ENCODE measurements around the gene POU5F1. TPM values are rescaled to one million over a fixed set of nuclear protein-coding genes. Genes with fewer than 3 reads are reported as not detected.
"Not testable (repeated sequence)": the region's sequence is repeated elsewhere in the genome, so short reads cannot be mapped to it uniquely, and the experiment has no call there.

Gene POU5F1
- total RNA-seq, 1 experiment from 2014 or later = not detected

DNA sequence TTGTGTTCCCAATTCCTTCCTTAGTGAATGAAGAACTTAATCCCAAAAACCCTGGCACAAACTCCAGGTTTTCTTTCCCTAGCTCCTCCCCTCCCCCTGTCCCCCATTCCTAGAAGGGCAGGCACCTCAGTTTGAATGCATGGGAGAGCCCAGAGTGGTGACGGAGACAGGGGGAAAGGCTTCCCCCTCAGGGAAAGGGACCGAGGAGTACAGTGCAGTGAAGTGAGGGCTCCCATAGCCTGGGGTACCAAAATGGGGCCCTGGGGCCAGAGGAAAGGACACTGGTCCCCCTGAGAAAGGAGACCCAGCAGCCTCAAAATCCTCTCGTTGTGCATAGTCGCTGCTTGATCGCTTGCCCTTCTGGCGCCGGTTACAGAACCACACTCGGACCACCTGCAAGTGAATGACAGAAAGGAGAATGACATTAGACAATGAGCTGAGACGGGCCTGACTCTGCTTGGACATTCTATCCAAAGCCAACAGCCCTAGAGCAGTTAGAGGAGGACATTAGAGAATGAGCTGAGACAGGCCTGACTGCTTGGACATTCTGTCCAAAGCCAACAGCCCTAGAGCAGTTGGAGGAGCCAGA is 5.9 kb downstream of the POU5F1 start:
- H3K9me3 Mint-ChIP-seq (ENCODE audit: unreplicated experiment); H3K4me3 ChIP-seq (ENCODE audit: low read depth, low read length); H3K27me3 ChIP-seq (replicated peaks; ENCODE audit: control insufficient read depth, insufficient read depth, low read length); CTCF ChIA-PET; BruUV-seq (replicated peaks); H3K27me3 Mint-ChIP-seq (ENCODE audit: insufficient read depth, unreplicated experiment); DNase-seq; H3K4me1 Mint-ChIP-seq (ENCODE audit: low read depth, unreplicated experiment); POLR2A ChIA-PET; H3K4me1 ChIP-seq; H3K27ac Mint-ChIP-seq (ENCODE audit: unreplicated experiment); intact Hi-C loops (cut with micrococcal nuclease; ENCODE audit: unreplicated experiment); H3K36me3 ChIP-seq (ENCODE audit: control insufficient read depth, insufficient read depth, low read length); H3K4me3 Mint-ChIP-seq (ENCODE audit: unreplicated experiment); H3K9me3 ChIP-seq: not testable (repeated sequence)
- peaks cover 11% of the 10 kb centered on the region for H3K36me3 Mint-ChIP-seq (ENCODE audit: insufficient read depth, unreplicated experiment)

DNA sequence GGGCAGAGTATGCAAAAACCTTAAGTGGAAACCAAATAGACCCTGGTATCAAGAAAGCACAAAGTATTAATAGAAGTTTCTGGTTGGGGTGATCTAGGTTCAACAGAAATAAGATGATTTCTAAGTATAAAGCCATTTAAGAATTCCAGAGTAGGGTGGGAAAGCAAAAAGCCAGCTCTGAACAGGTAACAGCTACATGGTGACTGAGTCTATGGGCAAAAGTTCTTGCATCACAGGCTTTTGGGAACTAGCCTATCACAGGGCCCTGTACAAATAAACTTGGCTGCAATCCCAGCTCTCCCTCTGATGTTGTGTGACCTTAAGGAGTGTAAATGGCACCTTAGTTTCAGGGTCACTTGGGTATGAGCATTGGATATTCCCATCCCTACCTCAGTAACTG is 6.6 kb downstream of the POU5F1 start:
- Histone ChIP-seq H3K9me3 (no peaks in the 10 kb centered on the region), H3K27me3 (replicated peaks; ENCODE audit: control insufficient read depth, insufficient read depth, low read length) (no peaks in the 10 kb centered on the region), H3K4me3 (ENCODE audit: low read depth, low read length) (no peak overlapping the region), H3K4me1 (peaks cover 6% of the 10 kb centered on the region; the same call in 1 of the 2 replicates), H3K36me3 (ENCODE audit: control insufficient read depth, insufficient read depth, low read length) (no peaks in the 10 kb centered on the region)
- intact Hi-C loops (cut with micrococcal nuclease; ENCODE audit: unreplicated experiment) = no loop called here
- Mint-ChIP-seq H3K27ac (ENCODE audit: unreplicated experiment) (no peak overlapping the region), H3K4me3 (ENCODE audit: unreplicated experiment) (no peak overlapping the region), H3K9me3 (ENCODE audit: unreplicated experiment) (no peaks in the 10 kb centered on the region), H3K36me3 (ENCODE audit: insufficient read depth, unreplicated experiment) (peaks cover 11% of the 10 kb centered on the region), H3K27me3 (ENCODE audit: insufficient read depth, unreplicated experiment) (no peaks in the 10 kb centered on the region), H3K4me1 (ENCODE audit: low read depth, unreplicated experiment) (no peaks in the 10 kb centered on the region)
- DNase-seq = no peak
- ChIA-PET POLR2A (no interaction called here), CTCF (no interaction called here)
- BruUV-seq (replicated peaks) = no TSS peak
- TF ChIP-seq, protein P1, sequence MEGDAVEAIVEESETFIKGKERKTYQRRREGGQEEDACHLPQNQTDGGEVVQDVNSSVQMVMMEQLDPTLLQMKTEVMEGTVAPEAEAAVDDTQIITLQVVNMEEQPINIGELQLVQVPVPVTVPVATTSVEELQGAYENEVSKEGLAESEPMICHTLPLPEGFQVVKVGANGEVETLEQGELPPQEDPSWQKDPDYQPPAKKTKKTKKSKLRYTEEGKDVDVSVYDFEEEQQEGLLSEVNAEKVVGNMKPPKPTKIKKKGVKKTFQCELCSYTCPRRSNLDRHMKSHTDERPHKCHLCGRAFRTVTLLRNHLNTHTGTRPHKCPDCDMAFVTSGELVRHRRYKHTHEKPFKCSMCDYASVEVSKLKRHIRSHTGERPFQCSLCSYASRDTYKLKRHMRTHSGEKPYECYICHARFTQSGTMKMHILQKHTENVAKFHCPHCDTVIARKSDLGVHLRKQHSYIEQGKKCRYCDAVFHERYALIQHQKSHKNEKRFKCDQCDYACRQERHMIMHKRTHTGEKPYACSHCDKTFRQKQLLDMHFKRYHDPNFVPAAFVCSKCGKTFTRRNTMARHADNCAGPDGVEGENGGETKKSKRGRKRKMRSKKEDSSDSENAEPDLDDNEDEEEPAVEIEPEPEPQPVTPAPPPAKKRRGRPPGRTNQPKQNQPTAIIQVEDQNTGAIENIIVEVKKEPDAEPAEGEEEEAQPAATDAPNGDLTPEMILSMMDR (IDR thresholded peaks at IDR 0.05; ENCODE audit: insufficient read depth in 1 of 2, low read depth in 1 of 2, low read length in 1 of 2, severe bottlenecking in 1 of 2, unreplicated experiment in 1 of 2) = no peak

DNA sequence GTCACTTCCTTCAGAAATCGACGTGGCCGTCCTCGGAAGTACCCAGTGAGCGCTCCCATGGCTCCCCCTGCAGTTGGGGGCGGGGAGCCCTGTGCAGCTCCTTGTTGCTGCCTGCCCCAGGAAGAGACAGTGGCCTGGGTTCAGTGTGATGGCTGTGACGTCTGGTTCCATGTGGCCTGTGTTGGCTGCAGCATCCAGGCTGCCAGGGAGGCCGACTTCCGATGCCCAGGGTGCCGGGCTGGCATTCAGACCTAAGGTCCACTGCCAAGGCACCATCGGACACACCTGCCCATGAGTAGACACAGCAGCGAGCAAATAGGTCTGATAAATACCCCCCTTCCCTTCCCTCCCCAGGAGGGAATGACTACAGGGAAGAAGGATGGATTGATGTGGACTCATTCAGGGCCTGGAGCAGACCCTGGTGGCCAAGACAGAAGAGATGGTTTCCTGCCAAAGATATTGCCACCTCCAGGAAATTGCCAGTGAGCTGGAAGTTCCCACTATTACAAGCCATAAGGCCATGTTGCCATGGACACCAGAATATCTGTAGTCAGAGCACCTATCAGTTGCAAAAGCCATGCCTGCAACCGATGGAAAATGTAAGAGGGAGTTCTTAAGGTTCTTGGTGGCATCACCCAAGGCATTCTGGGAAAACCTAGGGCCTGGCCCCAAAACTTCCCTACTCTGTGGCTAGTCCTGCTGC is 7.9 kb downstream of the POU5F1 start:
- Mint-ChIP-seq H3K36me3 (ENCODE audit: insufficient read depth, unreplicated experiment) (peaks cover 17% of the 10 kb centered on the region), H3K4me3 (ENCODE audit: unreplicated experiment) (no peak overlapping the region), H3K9me3 (ENCODE audit: unreplicated experiment) (no peaks in the 10 kb centered on the region), H3K27ac (ENCODE audit: unreplicated experiment) (no peak overlapping the region), H3K27me3 (ENCODE audit: insufficient read depth, unreplicated experiment) (no peaks in the 10 kb centered on the region), H3K4me1 (ENCODE audit: low read depth, unreplicated experiment) (no peaks in the 10 kb centered on the region)
- ChIA-PET CTCF (interaction anchor here (0.6 kb wide), 1 partner anchor 21 kb away, joined by 5 read pairs; no protein-coding TSS in a partner anchor), POLR2A (no interaction called here)
- no peak for DNase-seq
- Histone ChIP-seq H3K27me3 (replicated peaks; ENCODE audit: control insufficient read depth, insufficient read depth, low read length) (no peaks in the 10 kb centered on the region), H3K4me3 (ENCODE audit: low read depth, low read length) (no peak overlapping the region), H3K9me3 (no peaks in the 10 kb centered on the region), H3K4me1 (peaks cover 6% of the 10 kb centered on the region; the same call in 1 of the 2 replicates), H3K36me3 (ENCODE audit: control insufficient read depth, insufficient read depth, low read length) (no peaks in the 10 kb centered on the region)
- intact Hi-C loops (cut with micrococcal nuclease; ENCODE audit: unreplicated experiment) = no loop called here
- no TSS peak for BruUV-seq (replicated peaks)
- TF ChIP-seq, protein P1 (IDR thresholded peaks at IDR 0.05; ENCODE audit: insufficient read depth in 1 of 2, low read depth in 1 of 2, low read length in 1 of 2, severe bottlenecking in 1 of 2, unreplicated experiment in 1 of 2) = no peak

All from Caco-2 (cell line).